CD4-positive, alpha-beta memory T cell (primary cell): ENCODE measurements around the gene GSK3B. TPM values are rescaled to one million over a fixed set of nuclear protein-coding genes. Genes with fewer than 3 reads are reported as not detected.
"Not testable (repeated sequence)": the region's sequence is repeated elsewhere in the genome, so short reads cannot be mapped to it uniquely, and the experiment has no call there.

ENCODE experiments used
- CTCF ChIA-PET: fragments of 350-600 bp; sonication (Branson Sonifier 250); formaldehyde crosslinking; loops from one replicate; lab custom pipeline; 2021; ENCODE audit warnings: inconsistent platforms; ENCODE audit not compliant: partially characterized antibody; lab: Charles Lee
- POLR2A ChIA-PET: fragments of 350-600 bp; sonication (Branson Sonifier 250); formaldehyde crosslinking; loops from one replicate; lab custom pipeline; 2021; ENCODE audit not compliant: partially characterized antibody; lab: Charles Lee
- DNase-seq, 5 donors: peaks; one replicate each; pipeline versions ENCODE4 v3.0.0 to v3.0.0-alpha.2; 2020 to 2022; ENCODE audit warnings: mixed read lengths in 1 of 5
- H3K27ac ChIP-seq: one replicate; pipeline ENCODE4 v1.7.0; 2013; ENCODE audit warnings: low read depth, low read length
- H3K27me3 ChIP-seq: 2 replicates; pipeline ENCODE4 v1.7.0; 2013; ENCODE audit warnings: mild to moderate bottlenecking, low read length, moderate library complexity; ENCODE audit not compliant: insufficient read depth
- H3K36me3 ChIP-seq: 2 replicates; pipeline ENCODE4 v1.7.0; 2013; ENCODE audit warnings: mild to moderate bottlenecking, low read length, moderate library complexity; ENCODE audit not compliant: insufficient read depth
- H3K4me1 ChIP-seq: 2 replicates; pipeline ENCODE4 v1.7.0; 2013; ENCODE audit warnings: mild to moderate bottlenecking, low read length, moderate library complexity; ENCODE audit not compliant: insufficient read depth
- H3K4me3 ChIP-seq, 2 donors: one replicate each; pipeline ENCODE4 v1.7.0; 2013; ENCODE audit warnings: low read length in 2 of 2, mild to moderate bottlenecking in 1 of 2
- H3K9me3 ChIP-seq, 2 donors: one replicate each; pipeline ENCODE4 v1.7.0; 2013; ENCODE audit warnings: low read length in 2 of 2, control low read depth in 1 of 2; ENCODE audit not compliant: control insufficient read depth in 1 of 2
- H3K27ac Mint-ChIP-seq, 7 donors: one replicate each; pipeline ENCODE4 v1.8.0; 2020 to 2021; ENCODE audit warnings: mixed read lengths in 7 of 7, mild to moderate bottlenecking in 6 of 7, inconsistent platforms in 3 of 7, moderate library complexity in 3 of 7
- H3K27me3 Mint-ChIP-seq, 2 donors: one replicate each; pipeline ENCODE4 v1.8.0; 2020 to 2021; ENCODE audit warnings: mixed read lengths in 2 of 2
- H3K36me3 Mint-ChIP-seq, 2 donors: one replicate each; pipeline ENCODE4 v1.8.0; 2020 to 2021; ENCODE audit warnings: mixed read lengths in 2 of 2, inconsistent platforms in 1 of 2, mild to moderate bottlenecking in 1 of 2
- H3K4me1 Mint-ChIP-seq, 4 donors: one replicate each; pipeline ENCODE4 v1.8.0; 2020 to 2021; ENCODE audit warnings: mixed read lengths in 4 of 4, mild to moderate bottlenecking in 1 of 4
- H3K4me3 Mint-ChIP-seq, 8 donors: one replicate each; pipeline ENCODE4 v1.8.0; 2020 to 2021; ENCODE audit warnings: mixed read lengths in 8 of 8, mild to moderate bottlenecking in 7 of 8, moderate library complexity in 6 of 8, inconsistent platforms in 3 of 8
- H3K9me3 Mint-ChIP-seq, 8 donors: one replicate each; pipeline ENCODE4 v1.8.0; 2020 to 2021; ENCODE audit warnings: mixed read lengths in 8 of 8, mild to moderate bottlenecking in 5 of 8, inconsistent platforms in 3 of 8, moderate library complexity in 1 of 8
- intact Hi-C: fragments of 100-400 bp; cut with micrococcal nuclease; formaldehyde crosslinking; loops from one replicate; pipeline ENCODE4 v1.15.1; 2023
- polyA plus RNA-seq, 2 donors: library from polyadenylated mRNA; unstranded; fragments of 300-500 nt; fragmentation: Illumina TruSeq; gene quantifications; one replicate each; pipeline ENCODE4 v1.2.3, GENCODE V29; 2021
- total RNA-seq, 2 experiments: library from RNA; stranded (reverse); gene quantifications; one replicate each; pipeline ENCODE4 v1.2.3, GENCODE V29; 2021

Gene GSK3B
- total and polyA plus RNA-seq, 4 experiments from 2014 or later = 10.4 to 35.0 (median 25.5) TPM

- H3K27ac Mint-ChIP-seq = peak overlapping the region in 5 of 7 donors; percentile 0 to 73 (median 30)
- no peaks in the 10 kb centered on the region for H3K36me3 ChIP-seq
- ChIA-PET CTCF (interaction anchor here (1.5 kb wide), 1 partner anchor 95 kb away, joined by 4 read pairs; no protein-coding TSS in a partner anchor), POLR2A (interaction anchor here (0.5 to 1.8 kb wide), 4 partner anchors 12 to 43 kb away, joined by 4 to 6 read pairs (median 4); partner anchors contain the start of gene GSK3B)
- H3K27me3 ChIP-seq = no peaks in the 10 kb centered on the region
- H3K9me3 ChIP-seq = no peaks in the 10 kb centered on the region
- H3K27me3 Mint-ChIP-seq = no peaks in the 10 kb centered on the region
- peaks cover 7 to 27% of the 10 kb centered on the region in 2 donors for H3K36me3 Mint-ChIP-seq
- no peak overlapping the region for H3K4me3 ChIP-seq
- peaks cover 50% of the 10 kb centered on the region for H3K4me1 ChIP-seq
- DNase-seq = no peak
- intact Hi-C loops = loop anchor here (5.0 kb wide), 1 partner anchor 35 kb away; no protein-coding TSS in a partner anchor
- H3K4me1 Mint-ChIP-seq = peaks cover 59 to 92% (median 72%) of the 10 kb centered on the region in 4 donors
- peak overlapping the region in 6 of 8 donors; percentile 32 to 65 (median 52) for H3K4me3 Mint-ChIP-seq
- no peak overlapping the region for H3K27ac ChIP-seq
- peaks cover 2 to 16% (median 9%) of the 10 kb centered on the region in 8 donors for H3K9me3 Mint-ChIP-seq
These were observed 42.0 kb downstream of the GSK3B start for GRCh38 chr3:120052225-120052624.

GRCh38 chr3:120051570-120051969 lies 42.7 kb downstream of the GSK3B start:
- Mint-ChIP-seq H3K36me3 (peaks cover 7 to 31% of the 10 kb centered on the region in 2 donors), H3K4me1 (peaks cover 58 to 93% (median 72%) of the 10 kb centered on the region in 4 donors), H3K4me3 (peak overlapping the region in 3 of 8 donors; percentile 19 to 48 (median 43)), H3K9me3 (peaks cover 2 to 23% (median 14%) of the 10 kb centered on the region in 8 donors), H3K27ac (peak overlapping the region in 1 of 7 donors; percentile 34)
- CTCF ChIA-PET = interaction anchor here (0.7 kb wide), 1 partner anchor 154 kb away, joined by 3 read pairs; no protein-coding TSS in a partner anchor
- not testable (repeated sequence) for H3K27me3 ChIP-seq, H3K4me3 ChIP-seq, H3K36me3 ChIP-seq, DNase-seq, H3K9me3 ChIP-seq, H3K27ac ChIP-seq, H3K27me3 Mint-ChIP-seq
- intact Hi-C loops = loop anchor here (5.0 kb wide), 1 partner anchor 34 kb away; no protein-coding TSS in a partner anchor
- POLR2A ChIA-PET = interaction anchor here (0.7 kb wide), 1 partner anchor 19 kb away, joined by 3 read pairs; no protein-coding TSS in a partner anchor
- peaks cover 50% of the 10 kb centered on the region for H3K4me1 ChIP-seq

GRCh38 chr3:120049881-120050539 lies 44.2 kb downstream of the GSK3B start:
- intact Hi-C loops = loop anchor here (5.0 kb wide), 1 partner anchor 33 kb away; no protein-coding TSS in a partner anchor
- CTCF ChIA-PET = interaction anchor here (1.3 kb wide), 1 partner anchor 9 kb away, joined by 3 read pairs; no protein-coding TSS in a partner anchor
- Mint-ChIP-seq H3K36me3 (peaks cover 16 to 33% of the 10 kb centered on the region in 2 donors), H3K27me3 (no peaks in the 10 kb centered on the region), H3K27ac (peak overlapping the region in 3 of 7 donors; percentile 19 to 78 (median 56)), H3K4me1 (peaks cover 54 to 84% (median 65%) of the 10 kb centered on the region in 4 donors), H3K4me3 (peak overlapping the region in 7 of 8 donors; percentile 0 to 65 (median 26)), H3K9me3 (peaks cover 5 to 38% (median 25%) of the 10 kb centered on the region in 8 donors)
- Histone ChIP-seq H3K9me3 (peaks cover 0 to 8% of the 10 kb centered on the region in 2 donors), H3K27ac (no peak overlapping the region), H3K4me3 (no peak overlapping the region), H3K36me3 (no peaks in the 10 kb centered on the region), H3K27me3 (no peaks in the 10 kb centered on the region), H3K4me1 (peaks cover 46% of the 10 kb centered on the region)
- POLR2A ChIA-PET = interaction anchor here (0.8 kb wide), 1 partner anchor 43 kb away, joined by 3 read pairs; no protein-coding TSS in a partner anchor
- DNase-seq = no peak

GRCh38 chr3:120049072-120049471 lies 45.2 kb downstream of the GSK3B start:
- Mint-ChIP-seq H3K36me3 (peaks cover 20 to 32% of the 10 kb centered on the region in 2 donors), H3K4me3 (peak overlapping the region in 4 of 8 donors; percentile 2 to 65 (median 16)), H3K27me3 (no peaks in the 10 kb centered on the region), H3K4me1 (peaks cover 45 to 77% (median 56%) of the 10 kb centered on the region in 4 donors), H3K9me3 (peaks cover 5 to 41% (median 29%) of the 10 kb centered on the region in 8 donors), H3K27ac (peak overlapping the region in 4 of 7 donors; percentile 19 to 71 (median 42))
- DNase-seq = no peak
- H3K4me3 ChIP-seq = no peak overlapping the region
- POLR2A ChIA-PET = interaction anchor here (0.8 kb wide), 1 partner anchor 44 kb away, joined by 3 read pairs; no protein-coding TSS in a partner anchor
- intact Hi-C loops = no loop called here
- H3K27me3 ChIP-seq = no peaks in the 10 kb centered on the region
- no peak overlapping the region for H3K27ac ChIP-seq
- H3K4me1 ChIP-seq = peaks cover 46% of the 10 kb centered on the region
- CTCF ChIA-PET = no interaction called here
- no peaks in the 10 kb centered on the region for H3K36me3 ChIP-seq
- H3K9me3 ChIP-seq = peaks cover 0 to 8% of the 10 kb centered on the region in 2 donors

GRCh38 chr3:120048355-120049041 lies 45.7 kb downstream of the GSK3B start:
- H3K4me1 ChIP-seq = peaks cover 46% of the 10 kb centered on the region
- no peaks in the 10 kb centered on the region for H3K27me3 Mint-ChIP-seq
- H3K27me3 ChIP-seq = no peaks in the 10 kb centered on the region
- H3K36me3 ChIP-seq = no peaks in the 10 kb centered on the region
- H3K27ac ChIP-seq = no peak overlapping the region
- ChIA-PET CTCF (no interaction called here), POLR2A (no interaction called here)
- H3K4me3 Mint-ChIP-seq = no peak overlapping the region
- peaks cover 0 to 8% of the 10 kb centered on the region in 2 donors for H3K9me3 ChIP-seq
- peaks cover 26 to 33% of the 10 kb centered on the region in 2 donors for H3K36me3 Mint-ChIP-seq
- intact Hi-C loops = no loop called here
- H3K4me1 Mint-ChIP-seq = peaks cover 41 to 77% (median 56%) of the 10 kb centered on the region in 4 donors
- DNase-seq = no peak
- peaks cover 5 to 44% (median 34%) of the 10 kb centered on the region in 8 donors for H3K9me3 Mint-ChIP-seq
- peak overlapping the region in 1 of 7 donors; percentile 30 for H3K27ac Mint-ChIP-seq
- H3K4me3 ChIP-seq = no peak overlapping the region

- Histone ChIP-seq H3K27me3 (no peaks in the 10 kb centered on the region), H3K9me3 (peaks cover 0 to 8% of the 10 kb centered on the region in 2 donors), H3K4me1 (peaks cover 38% of the 10 kb centered on the region), H3K27ac (no peak overlapping the region), H3K36me3 (no peaks in the 10 kb centered on the region), H3K4me3 (no peak overlapping the region)
- no peak for DNase-seq
- CTCF ChIA-PET = no interaction called here
- H3K4me3 Mint-ChIP-seq = peak overlapping the region in 1 of 8 donors; percentile 39
- POLR2A ChIA-PET = no interaction called here
- intact Hi-C loops = no loop called here
- peaks cover 5 to 53% (median 41%) of the 10 kb centered on the region in 8 donors for H3K9me3 Mint-ChIP-seq
- H3K4me1 Mint-ChIP-seq = peaks cover 40 to 77% (median 56%) of the 10 kb centered on the region in 4 donors
- peaks cover 30 to 41% of the 10 kb centered on the region in 2 donors for H3K36me3 Mint-ChIP-seq
- no peaks in the 10 kb centered on the region for H3K27me3 Mint-ChIP-seq
- H3K27ac Mint-ChIP-seq = no peak overlapping the region
These were observed 46.6 kb downstream of the GSK3B start for GRCh38 chr3:120047686-120048085.
